HuH-7 (cell line): ENCODE data around the gene AARSD1.
A peak's percentile ranks its signal among the peaks of the same experiment; 100 is the strongest.
"Not testable (repeated sequence)": the region's sequence is repeated elsewhere in the genome, so short reads cannot be mapped to it uniquely, and the experiment has no call there.

Experiments used
- DNase-seq: peaks from one replicate; pipeline ENCODE4 v3.0.0; 2011; ENCODE audit warnings: low spot score

Gene AARSD1

DNA sequence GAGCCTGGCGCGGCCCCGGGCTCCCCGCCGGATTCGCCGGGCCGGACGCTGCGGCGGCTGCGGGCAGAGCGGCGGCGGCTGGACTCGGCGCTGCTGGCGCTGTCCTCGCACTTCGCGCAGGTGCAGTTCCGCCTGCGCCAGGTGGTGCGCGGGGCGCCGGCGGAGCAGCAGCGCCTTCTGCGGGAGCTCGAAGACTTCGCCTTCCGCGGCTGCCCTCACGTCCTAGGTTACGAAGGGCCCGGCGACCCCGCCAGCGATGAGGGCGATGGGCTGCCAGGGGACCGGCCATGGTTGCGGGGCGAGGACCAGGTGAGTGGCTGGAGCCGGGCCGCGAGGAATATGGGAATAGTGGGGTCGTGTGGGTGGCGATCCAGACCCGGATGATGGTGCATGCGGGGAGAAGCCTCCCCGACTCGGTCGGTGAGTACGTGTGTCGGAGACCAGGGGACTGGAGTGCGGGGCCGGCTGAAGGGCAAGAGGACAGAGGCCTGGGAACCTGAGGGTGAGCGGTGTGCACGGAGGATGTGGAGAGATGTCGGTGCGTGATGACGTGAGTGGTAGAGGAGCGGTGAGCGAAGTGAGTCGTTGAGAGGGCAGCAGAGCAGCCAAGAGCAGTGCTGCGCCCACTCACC is 16.6 kb upstream of the AARSD1 start:
- DNase-seq = peak; percentile 66

DNA sequence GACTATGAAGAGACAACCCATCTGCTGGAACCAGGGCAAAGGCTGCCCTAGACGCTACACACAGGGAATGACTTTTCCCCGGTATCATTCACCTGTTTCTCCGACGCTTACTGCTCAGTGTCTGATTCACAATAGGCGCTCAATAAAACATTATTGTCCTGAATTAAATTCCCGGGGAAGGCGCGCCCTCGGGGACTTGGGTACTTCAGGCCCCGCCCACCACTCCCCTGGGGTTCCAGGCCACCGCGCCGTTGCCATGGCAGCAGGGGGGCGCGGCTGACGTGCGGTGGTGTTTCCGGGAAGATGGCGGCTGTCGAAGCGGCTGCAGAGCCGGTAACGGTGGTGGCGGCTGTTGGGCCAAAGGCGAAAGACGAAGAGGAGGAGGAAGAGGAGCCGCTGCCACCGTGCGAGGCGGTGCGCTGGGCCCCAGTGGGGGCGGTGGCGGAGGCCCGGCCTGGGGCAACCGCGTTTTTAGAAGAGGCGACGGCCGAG is 16.1 kb upstream of the AARSD1 start, which contains the start of gene RUNDC1:
Gene RUNDC1 (plus strand): TSS at position 292 of the 492 bp plus-strand sequence. CDS start 12 bp downstream, at position 304.
- DNase-seq = peak; percentile 94

DNA sequence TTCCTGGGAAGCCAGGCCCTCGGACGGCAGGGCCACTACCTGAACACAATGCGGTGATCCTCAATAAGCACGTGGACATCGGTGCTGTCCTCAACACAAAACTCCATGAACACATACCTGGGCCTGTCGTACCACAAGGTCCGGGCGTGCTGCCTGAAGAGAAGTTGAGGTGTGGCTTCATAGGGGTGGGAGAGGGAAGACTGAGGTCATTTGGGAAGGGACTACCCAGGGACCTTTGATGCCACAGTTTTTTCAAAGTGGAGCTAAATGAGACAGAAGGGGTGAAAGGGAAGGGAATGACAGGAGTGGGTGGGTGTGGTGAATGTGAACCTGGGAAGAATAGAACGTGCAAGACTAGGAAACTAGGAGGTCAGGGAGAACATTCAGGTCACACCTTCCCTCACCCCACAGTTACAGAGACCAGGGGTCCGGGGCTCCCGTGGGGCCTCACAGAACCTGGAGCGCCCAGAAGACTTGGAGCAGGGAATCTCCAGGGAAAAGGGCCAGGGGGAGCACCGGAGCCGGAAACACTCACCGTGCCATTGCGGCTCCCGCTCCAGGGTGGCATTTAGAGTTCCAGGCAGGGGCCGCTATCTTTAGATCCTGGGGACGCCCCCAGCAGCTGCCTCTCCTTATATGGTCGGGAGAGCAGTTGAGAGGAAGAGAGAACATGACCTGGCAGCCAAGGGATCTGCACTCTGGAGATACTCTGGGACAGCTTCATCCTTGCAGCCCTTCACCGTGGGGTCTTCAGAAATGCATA is 15.4 kb upstream of the AARSD1 start, which contains the start of gene PTGES3L:
Gene PTGES3L (minus strand): TSS at position 570 of the 763 bp plus-strand sequence. CDS start 27 bp downstream, at position 543.
- peak; percentile 79 for DNase-seq

DNA sequence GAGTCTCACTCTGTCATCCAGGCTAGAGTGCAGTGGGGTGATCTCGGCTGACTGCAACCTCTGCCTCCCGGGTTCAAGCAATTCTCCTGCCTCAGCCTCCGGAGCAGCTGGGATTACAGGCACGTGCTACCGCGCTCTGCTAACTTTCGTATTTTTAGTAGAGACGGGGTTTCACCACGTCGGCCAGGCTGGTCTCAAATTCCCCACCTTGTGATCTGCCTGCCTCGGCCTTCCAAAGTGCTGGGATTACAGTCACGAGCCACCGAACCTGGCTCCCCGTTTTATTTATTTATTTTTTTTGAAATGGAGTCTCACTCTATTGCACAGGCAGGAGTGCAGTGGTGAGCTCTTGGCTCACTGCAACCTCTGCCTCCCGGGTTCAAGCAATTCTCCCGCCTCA is 11.4 kb upstream of the AARSD1 start:
- DNase-seq = not testable (repeated sequence)

DNA sequence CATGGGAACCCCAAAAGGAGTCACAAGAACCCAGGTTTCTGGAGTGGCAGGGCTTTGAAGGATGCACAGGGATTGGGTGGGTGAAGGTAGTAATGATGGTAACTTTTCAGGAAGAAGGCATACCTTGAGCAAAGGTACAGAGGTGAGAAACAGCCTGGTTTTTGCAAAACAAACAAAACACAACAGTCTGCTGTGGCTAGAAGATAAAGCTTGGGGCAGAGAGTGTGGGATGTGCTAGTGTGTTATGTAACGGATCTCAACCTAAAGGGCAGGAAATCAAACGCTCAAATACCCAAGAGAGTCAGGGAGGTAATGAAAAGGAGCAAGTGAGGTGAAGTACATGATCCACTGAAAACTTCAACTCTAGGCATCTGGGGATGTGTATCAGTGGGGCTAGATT is 11.0 kb upstream of the AARSD1 start:
- peak; percentile 36 for DNase-seq

DNA sequence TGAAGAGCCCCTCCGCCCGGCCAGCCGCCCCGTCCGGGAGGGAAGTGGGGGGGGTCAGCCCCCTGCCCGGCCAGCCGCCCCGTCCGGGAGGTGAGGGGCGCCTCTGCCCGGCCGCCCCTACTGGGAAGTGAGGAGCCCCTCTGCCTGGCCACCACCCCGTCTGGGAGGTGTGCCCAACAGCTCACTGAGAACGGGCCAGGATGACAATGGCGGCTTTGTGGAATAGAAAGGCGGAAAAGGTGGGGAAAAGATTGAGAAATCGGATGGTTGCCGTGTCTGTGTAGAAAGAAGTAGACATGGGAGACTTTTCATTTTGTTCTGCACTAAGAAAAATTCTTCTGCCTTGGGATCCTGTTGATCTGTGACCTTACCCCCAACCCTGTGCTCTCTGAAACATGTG is 9.1 kb upstream of the AARSD1 start:
- DNase-seq = not testable (repeated sequence)

DNA sequence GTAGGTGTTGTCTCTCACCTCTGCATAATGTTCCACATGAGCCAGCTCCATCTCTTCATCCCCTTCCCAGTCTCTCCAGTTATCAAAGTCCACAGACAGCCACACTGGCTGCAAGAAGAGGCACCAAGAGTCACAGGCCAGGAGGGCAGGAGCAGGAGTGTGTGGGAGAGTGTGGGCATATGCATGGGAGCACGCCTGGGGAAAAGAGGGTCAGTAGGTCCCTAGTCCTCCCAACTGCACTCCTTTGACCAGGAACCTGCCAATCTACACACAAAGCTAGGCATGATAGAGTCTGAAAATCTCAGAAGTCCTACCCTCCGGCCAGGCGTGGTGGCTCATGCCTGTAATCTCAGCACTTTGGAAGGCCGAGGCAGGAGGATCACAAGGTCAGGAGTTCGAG is 7.3 kb upstream of the AARSD1 start:
- no peak for DNase-seq

DNA sequence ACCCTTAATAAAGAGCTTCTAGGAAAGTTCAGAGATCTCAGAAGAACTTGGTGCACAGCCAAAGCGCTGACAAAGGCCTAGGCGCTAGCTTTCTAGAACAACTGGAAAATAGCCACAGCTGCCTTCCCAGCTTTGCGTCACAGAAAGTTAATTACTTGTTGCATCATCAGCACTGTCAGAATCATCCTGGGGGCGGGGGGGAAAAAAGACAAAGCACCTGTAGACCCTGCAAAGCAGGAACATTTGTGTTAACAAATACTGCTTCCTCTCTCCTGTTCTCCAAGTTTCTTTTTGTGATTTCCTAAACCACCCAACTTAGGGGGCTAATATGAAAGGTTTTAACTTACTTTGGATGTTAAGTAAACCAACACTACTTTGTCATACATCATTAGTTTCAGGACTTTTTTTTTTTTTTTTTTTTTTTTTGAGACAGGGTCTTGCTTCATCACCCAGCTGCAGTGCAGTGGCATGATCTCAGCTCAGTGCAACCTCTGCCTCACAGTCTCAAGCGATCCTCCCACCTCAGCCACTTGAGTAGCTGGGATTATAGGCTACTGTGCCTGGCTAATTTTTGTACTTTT is 4.8 kb upstream of the AARSD1 start:
- no peak for DNase-seq

DNA sequence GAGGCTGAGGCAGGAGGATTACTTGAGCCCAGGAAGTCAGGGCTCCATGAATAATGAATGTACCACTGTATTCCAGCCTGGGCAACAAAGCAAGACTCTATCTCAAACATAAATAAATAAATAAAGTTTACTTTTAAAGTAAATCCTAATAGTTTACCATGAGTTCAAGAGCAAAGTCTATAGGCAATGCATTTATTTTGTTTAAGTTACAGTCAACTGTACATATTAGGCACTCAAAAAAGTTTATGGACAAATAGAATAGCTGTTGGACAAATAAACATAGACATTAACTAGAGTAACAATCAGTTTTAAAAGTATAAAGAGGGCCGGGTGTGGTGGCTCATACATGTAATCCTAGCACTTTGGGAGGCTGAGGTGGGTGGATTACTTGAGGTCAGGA is 3.7 kb upstream of the AARSD1 start:
- DNase-seq = no peak

DNA sequence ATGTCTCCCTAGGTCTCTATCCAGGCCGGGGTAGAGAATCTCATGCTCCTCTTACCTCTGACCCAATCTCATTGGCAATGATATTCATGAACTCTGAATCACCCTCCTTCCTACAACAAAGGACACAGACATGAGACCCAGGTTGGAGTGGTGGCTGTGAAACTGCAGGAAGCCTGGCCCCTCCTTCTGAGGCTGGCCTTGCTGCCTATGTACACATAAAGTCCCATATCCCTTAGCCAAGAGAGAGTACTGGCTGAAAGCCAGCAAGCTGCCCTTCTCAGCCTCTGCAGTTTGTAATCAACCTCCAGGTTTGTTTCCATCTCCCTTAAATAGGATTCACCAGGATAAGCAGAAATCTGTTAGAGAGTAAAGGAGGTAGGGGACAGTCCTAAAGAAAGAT is 10.6 kb downstream of the AARSD1 start:
- DNase-seq = no peak

DNA sequence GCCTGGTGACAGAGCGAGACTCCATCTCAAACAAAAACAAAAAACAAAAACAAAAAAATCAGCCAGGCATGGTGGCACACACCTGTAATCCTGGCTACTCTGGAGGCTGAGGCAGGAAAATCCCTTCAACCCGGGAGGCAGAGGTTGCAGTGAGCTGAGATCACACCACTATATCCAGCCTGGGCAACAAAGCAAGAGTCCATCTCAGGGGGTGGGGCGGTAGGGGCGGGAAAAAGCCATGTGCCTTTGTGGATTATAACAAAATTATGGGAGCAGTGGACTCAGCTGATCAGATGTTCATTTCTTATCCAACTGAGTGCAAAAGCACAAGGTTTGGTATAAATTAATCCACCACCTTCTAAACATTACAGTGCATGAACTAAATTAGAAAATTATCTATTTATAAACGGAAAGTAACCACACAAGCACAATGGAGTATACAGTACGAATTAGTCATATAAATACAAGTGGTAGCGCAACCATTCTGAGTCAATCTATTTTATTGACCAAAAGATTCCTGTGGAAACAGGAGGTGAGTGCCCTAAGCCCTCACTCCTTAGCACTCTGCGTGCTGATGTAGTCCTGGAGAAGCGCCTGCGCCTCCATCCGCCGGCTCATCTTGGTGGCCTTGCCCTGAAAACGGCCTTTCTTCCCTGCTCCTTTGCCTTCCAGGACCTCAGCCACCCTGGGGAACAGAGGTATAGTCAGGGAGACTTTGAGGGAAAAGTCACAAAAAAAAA is 14.0 kb downstream of the AARSD1 start:
- DNase-seq = no peak

DNA sequence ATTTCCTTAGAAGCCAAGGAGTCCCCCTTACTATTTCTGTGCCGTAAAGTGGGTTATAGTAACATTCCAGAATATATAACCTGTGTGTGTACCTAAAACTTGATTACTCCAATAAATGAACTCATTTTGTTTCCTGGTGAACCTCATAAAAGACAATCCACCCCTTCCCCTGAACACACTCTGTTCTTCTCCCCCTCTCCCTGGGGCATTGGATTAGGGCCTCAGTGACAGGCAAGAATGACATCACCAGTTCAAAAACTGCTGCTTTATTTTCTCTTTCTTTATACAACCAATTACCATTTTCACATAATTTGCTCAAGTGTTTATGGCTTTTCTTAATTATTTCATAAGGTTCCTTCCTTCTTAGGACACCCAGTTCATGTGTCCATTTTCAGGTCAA is 17.4 kb downstream of the AARSD1 start:
- DNase-seq = no peak

DNA sequence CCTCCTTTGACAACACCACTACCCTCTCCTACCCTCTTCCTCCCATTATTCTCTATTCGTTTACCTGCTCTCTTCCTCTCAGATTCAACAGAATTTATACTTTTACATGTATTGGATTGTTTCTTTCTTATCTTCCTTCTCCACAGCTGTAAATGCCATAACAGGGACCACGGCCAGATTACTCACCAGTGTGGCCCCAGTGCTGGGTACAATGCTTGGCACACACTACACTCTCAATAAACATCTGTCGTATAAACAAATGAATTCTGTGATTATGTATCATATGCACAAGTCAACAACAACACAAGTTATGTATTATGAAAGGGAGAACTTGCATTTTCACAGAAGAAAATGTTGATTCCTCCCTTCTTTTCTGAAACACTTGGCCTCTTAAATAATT is 20.0 kb downstream of the AARSD1 start:
- no peak for DNase-seq

DNA sequence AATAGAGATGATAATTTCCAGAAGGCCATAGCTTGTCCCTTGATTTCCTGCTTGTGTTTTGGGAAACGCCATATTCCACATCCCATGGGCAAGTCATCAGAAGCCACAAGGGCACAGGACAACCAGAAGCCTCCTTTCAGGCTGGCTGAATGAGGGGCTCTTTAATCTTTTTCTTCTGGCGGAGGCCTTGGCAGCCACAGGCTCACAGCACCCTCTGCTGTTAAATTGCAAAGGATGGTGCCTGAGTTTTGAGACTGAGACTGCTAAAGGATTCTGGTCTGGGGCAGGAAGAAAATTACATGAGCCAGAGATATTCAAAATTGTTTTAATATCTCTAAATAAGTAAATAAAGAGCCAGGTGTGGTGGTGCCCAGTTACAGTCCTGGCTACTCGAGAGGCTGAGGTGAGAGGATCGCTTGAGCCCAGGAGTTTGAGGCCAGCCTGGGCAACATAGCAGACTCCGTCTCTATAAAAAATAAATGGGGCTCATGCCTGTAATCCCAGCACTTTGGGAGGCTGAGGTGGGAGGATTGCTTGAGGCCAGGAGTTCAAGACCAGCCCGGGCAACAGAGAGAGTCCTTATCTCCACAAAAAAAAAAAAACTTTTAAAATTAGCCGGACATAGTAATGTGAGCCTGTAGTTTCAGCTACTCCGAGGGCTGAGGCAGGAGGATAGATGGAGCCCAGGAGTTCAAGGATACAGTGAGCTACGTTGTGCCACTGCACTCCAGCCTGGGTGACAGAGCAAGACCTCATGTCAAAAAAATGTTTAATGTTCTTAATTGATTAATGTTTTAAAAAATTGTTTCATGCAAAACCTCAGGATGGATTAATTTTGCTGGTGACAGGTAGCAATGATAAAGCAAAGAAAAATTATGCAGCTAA is 26.3 kb downstream of the AARSD1 start:
- peak; percentile 67 for DNase-seq

DNA sequence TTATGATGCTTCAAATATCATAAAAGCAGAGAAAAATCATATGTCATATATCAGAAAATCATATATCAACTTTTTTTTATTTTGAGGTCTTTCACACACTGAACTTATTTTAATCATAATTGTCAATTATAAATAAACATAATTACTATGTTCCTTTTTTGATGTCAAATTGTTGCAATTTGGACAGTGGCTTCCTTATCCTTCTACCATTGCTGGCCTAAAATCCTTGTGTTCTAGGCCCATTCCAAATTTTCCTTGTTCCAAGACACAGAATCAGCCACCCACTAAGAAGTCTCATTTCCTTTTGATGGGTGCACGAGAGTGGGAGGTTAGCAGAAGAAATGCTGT is 34.8 kb downstream of the AARSD1 start:
- no peak for DNase-seq

DNA sequence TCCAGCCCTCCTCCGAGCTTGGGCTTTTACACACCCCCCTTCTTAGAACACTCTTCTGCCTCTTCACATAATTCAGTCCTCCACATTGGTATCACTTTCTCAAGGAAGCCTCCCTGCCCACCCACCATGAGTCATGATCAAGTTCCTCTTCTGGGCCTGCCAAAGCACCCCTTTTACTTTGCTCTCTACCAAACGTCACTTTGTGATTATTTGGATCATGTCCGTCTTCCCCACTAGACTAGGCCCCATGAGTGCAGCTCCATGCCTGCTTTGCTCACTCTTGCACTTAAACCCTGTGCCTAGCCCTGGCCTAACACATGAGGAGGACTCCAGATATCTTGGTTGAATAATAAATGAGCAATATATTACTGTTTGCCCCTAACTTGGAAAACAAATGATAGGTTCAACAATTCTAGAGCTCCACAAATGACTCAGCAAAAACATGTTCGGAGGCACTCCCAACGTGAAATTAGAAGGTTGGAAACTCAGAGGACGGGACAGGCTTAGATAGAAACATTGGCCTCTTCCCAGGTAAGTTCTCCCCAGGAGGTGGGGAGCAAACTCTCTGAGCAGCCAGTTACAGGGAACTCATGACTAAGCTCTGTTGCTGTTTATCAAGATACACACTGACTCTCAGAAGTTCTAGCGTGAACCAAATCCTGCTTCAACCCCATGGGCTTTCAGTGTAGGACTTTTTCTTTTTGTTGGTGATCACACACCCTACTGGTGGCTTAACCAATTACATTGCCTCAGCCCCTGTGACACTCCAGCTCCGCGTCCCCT is 35.3 kb downstream of the AARSD1 start:
- DNase-seq = peak; percentile 84

DNA sequence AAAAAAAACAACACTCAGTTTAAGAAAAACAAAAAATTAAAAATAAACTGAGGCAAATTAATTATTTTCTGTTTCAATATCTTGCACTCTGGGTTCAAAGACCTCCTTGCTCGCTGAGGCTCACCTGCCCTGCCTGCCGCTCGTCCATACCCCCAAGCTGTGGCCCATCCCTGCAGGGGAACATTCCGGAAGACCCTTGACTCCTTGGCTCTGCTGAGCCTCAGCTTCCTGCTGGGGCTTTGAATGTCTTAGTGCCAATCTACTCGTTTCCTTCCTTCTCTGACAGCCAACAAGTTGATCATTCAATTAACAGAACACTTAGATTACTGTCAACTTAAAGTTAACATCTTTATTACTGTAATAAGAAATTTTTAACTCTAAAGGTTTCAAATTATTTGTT is 39.4 kb downstream of the AARSD1 start:
- no peak for DNase-seq

DNA sequence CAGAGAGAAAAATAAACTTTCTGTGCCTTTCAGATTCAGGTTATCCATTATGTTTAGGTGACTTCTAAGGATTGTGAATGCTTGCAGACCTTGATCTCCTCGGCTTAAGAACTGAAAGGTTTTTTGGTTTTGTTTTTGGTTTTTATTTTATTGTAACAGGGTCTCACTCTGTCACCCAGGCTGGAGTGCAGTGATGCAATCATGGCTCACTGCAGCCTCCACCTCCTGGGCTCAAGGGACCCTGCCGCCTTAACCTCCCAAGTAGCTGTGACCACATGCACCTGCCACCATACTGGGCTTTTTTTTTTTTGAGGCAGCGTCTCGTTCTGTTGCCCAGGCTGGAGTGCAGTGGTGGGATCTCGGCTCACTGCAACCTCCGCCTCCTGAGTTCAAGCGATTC is 40.8 kb downstream of the AARSD1 start:
- not testable (repeated sequence) for DNase-seq

DNA sequence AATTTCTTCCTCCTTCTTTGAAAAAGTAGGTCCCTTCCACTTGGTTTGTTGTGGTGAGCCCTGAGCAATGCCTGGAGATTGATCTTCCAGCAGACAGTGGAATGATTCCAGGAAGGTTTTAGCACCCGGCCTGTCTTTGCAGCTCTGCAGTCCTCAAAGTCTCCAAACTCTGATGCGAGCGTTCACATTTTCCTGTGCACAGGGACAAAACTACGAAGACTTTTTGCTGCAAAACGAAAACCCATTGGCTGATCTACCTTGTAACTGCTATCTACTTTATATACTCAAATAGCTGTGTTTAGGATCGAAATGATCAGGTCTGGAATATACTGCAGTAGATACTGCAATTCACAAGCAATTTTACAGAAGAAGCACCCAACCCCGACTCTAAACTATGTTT is 42.0 kb downstream of the AARSD1 start:
- no peak for DNase-seq

DNA sequence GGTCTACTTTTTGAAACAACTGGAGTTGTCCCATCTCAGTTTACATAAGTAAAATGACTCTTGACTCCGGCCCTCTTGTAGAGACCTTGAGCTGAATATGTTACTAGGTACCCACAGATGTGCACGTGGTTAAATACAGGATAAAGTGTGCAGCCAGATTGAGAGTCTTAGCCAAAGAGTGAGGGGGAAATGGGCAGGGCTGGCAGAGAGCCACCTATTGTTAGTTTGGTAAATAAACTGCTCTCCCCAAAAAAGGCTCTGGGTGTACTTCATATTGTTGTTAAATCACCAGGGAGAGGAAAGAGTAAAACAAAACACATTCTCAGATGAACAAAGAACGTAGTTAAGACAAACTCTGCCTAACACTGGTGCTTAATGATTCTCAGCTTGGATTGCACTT is 43.3 kb downstream of the AARSD1 start:
- no peak for DNase-seq
